ENCODE data around the gene WNT11. TPM values are rescaled to one million over a fixed set of nuclear protein-coding genes. Genes with fewer than 3 reads are reported as not detected.

Gene WNT11
- total RNA-seq, 6 experiments from 2014 or later, result not detected

DNA sequence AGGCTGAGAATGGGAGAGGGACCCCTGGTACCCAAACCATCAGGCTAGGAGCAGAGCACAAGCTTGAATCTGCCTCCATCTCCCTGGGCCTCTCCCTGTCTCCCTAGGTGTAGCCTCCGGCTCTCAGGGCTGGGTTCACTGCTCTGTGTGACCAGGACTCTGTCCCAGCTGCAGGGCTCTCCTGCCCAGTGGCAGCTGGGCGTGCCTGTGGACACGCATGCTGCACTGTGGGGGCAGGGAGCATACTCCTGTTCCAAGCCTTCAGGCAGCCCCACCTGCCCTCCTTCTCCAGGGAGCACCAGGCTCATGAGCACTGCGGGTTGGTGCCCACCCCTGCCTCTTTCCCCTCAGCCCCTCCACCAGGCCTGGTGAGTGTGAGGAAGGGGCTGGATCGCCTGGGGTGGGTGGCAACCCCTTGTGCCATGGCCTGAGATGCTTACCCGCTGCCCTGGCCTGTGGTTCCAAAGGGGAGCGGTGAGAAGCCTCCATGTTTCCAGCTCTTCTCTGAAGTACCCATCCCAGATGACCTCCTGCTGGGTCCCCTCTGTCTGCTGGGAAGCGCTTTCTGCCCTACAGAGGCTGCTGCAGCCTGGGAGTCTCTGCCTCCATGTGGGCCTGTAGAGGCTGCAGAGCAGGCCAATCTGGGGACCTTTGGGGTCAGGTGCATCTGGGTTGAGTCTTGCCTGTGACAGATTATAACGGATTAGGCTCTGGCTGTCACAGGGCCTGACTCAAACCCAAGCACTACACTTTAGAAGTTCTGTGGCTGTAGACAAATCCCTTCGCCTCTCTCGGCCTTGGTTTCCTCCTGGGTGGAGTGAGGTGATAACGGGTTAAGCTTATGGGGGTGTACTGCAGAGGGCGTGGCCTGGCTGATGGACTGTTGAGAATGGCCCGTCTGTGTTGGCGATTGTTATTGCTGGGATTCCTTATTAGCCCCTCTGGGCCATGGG lies 43.7 kb downstream of the WNT11 start:
- H3K9me3 Mint-ChIP-seq, result no peaks in the 10 kb centered on the region
- H3K4me1 Mint-ChIP-seq (ENCODE audit: low read depth), result no peaks in the 10 kb centered on the region
- H3K4me3 Mint-ChIP-seq, result no peak overlapping the region
- H3K27me3 Mint-ChIP-seq (ENCODE audit: insufficient read depth), result peaks cover 25% of the 10 kb centered on the region
- H3K27ac Mint-ChIP-seq, result no peak overlapping the region
- no peak for DNase-seq
- TF ChIP-seq, protein P1, sequence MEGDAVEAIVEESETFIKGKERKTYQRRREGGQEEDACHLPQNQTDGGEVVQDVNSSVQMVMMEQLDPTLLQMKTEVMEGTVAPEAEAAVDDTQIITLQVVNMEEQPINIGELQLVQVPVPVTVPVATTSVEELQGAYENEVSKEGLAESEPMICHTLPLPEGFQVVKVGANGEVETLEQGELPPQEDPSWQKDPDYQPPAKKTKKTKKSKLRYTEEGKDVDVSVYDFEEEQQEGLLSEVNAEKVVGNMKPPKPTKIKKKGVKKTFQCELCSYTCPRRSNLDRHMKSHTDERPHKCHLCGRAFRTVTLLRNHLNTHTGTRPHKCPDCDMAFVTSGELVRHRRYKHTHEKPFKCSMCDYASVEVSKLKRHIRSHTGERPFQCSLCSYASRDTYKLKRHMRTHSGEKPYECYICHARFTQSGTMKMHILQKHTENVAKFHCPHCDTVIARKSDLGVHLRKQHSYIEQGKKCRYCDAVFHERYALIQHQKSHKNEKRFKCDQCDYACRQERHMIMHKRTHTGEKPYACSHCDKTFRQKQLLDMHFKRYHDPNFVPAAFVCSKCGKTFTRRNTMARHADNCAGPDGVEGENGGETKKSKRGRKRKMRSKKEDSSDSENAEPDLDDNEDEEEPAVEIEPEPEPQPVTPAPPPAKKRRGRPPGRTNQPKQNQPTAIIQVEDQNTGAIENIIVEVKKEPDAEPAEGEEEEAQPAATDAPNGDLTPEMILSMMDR (IDR thresholded peaks at IDR 0.05), result no peak
- no peaks in the 10 kb centered on the region for H3K36me3 Mint-ChIP-seq (ENCODE audit: low read depth)

DNA sequence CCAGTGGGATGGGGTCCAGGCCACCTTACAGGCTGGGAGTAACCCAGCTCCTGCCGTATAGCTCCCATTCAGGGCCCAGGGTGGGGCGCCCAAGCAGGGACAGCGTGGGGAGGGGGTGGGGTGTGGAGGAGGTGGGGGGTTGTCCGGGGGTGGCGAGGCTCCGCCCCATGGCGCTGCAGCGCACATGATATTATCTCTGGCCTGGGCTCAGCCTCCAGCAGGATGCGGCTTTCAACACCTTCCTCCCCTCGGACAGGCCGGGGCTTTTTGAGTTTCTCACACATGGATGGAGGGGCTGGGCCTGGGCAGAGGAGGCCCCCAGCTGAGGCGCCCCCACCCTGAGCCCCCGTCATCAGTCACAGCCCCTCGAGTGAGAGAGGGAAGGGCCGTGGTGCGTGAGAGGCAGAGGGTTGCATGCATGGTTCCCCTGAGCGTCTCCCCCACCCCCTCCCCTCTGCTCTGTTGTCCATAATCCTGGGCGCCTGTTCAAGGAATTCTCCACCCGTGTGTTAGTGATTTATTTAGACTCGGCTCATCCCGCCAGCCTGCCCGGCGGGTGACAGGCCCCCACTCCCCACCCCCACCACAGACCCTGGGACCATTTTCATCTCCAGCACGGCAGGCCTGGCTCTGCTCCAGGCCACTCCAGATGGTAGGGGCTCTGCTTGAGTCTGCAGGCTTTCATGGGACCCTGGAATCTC lies 44.9 kb downstream of the WNT11 start:
- no peaks in the 10 kb centered on the region for H3K36me3 Mint-ChIP-seq (ENCODE audit: low read depth)
- TF ChIP-seq, protein P1 (IDR thresholded peaks at IDR 0.05), result no peak
- no peak overlapping the region for H3K27ac Mint-ChIP-seq
- DNase-seq, result no peak
- H3K4me3 Mint-ChIP-seq, result no peak overlapping the region
- H3K27me3 Mint-ChIP-seq (ENCODE audit: insufficient read depth), result peaks cover 18% of the 10 kb centered on the region
- H3K4me1 Mint-ChIP-seq (ENCODE audit: low read depth), result no peaks in the 10 kb centered on the region
- no peaks in the 10 kb centered on the region for H3K9me3 Mint-ChIP-seq

DNA sequence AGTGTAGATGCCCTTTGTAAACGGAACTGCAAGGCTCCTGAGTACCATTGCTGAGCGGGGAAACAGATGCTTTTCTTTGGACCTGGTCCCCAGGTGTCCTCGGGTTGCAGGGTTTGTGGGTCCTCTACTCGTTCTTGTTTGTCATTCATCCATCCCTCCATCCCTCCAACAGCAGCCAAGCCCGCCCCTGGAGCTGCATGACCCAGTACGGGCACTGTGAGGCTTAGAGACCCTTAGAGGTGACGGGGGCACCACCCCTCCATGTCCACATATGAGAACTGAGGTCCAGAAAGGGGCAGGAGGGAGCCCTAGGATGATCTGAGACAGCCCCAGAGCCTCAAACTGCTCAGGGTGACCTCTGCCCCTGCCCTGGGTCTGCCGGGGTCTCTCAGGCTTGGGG lies 45.4 kb downstream of the WNT11 start:
- Mint-ChIP-seq H3K36me3 (ENCODE audit: low read depth) (no peaks in the 10 kb centered on the region), H3K27ac (no peak overlapping the region), H3K4me3 (no peak overlapping the region), H3K27me3 (ENCODE audit: insufficient read depth) (peaks cover 20% of the 10 kb centered on the region), H3K9me3 (no peaks in the 10 kb centered on the region), H3K4me1 (ENCODE audit: low read depth) (peaks cover under 1% of the 10 kb centered on the region; the same call in 1 of the 2 replicates)
- no peak for DNase-seq
- TF ChIP-seq, protein P1 (IDR thresholded peaks at IDR 0.05), result no peak

DNA sequence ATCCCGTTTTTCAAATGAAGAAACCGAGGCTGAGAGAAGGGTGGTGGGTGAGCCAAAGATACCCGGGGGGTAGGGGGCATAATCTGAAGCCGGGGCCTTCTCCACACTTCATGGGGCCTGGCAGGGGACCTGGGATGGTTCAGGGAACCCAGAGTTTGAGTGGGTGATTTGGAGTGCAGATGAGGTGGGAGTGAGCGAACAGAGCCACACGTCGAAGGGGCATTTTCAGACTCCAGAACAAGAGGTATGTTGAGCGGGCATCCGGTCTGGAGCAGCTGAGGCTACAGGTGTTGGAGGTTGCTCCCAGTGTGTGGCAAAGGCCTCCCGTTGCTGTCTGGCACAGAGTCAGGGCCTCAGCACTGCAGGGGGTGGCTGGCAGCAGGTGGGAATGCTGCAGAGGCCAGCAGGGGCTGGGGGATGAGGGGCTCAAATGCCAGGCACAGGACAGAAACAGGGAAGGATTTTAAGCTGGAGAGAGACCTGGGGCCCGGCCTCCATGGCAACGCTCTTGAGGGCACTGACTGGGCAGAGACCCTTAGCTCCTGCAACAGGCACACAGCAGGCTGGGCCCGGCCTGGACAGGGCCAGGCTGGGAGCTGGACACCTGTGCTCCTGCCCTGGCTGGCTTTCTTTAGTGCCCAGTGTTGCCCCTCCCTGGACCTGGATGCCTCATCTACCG lies 46.2 kb downstream of the WNT11 start:
- H3K27me3 Mint-ChIP-seq (ENCODE audit: insufficient read depth), result peaks cover 14% of the 10 kb centered on the region
- DNase-seq, result no peak
- TF ChIP-seq, protein P1 (IDR thresholded peaks at IDR 0.05), result no peak

DNA sequence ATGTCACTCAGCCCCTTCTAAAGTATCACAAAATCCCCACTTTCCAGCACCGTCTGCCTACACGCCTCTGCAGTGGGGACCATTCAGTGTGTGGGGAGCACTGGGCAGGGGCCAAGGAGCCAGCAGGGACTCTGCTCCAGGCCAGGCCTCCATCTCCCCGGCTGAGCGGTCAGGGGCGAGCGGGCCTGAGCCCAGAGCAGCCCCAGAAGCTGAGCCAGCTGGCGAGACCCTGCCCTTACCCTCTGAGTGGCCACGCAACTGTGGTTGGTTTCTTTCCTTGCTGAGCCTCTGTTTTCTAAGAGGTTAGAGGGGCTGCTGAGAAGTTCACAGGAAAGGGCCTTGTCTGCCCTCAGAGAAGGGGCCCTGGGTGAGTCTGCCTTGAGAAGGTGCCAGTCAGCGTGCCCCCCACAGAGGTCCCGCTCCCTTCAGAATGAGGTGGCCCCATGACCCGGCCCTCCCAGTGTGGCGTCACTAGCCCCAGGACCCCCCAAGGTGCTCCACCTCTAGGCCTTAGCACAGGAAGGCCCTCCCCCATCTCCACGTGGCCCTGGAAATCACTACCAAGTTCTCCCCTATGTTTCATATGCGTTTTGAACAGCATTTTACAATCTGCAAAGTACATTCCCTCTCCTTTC lies 46.9 kb downstream of the WNT11 start:
- peaks cover 14% of the 10 kb centered on the region for H3K27me3 Mint-ChIP-seq (ENCODE audit: insufficient read depth)
- no peak for DNase-seq
- H3K4me3 Mint-ChIP-seq, result no peak overlapping the region
- no peaks in the 10 kb centered on the region for H3K36me3 Mint-ChIP-seq (ENCODE audit: low read depth)
- TF ChIP-seq, protein P1 (IDR thresholded peaks at IDR 0.05), result no peak
- H3K9me3 Mint-ChIP-seq, result no peaks in the 10 kb centered on the region
- no peak overlapping the region for H3K27ac Mint-ChIP-seq
- peaks cover 9% of the 10 kb centered on the region for H3K4me1 Mint-ChIP-seq (ENCODE audit: low read depth)

More for the DNA sequence above, 46.2 kb downstream of the WNT11 start:
- Mint-ChIP-seq H3K36me3 (ENCODE audit: low read depth) (no peaks in the 10 kb centered on the region), H3K4me1 (ENCODE audit: low read depth) (peaks cover 8% of the 10 kb centered on the region), H3K9me3 (no peaks in the 10 kb centered on the region), H3K4me3 (no peak overlapping the region), H3K27ac (no peak overlapping the region)

All from HFFc6 (cell line).